Upper lobe of left lung (tissue), 4 donors: ENCODE results near the gene MAP7D1.

ENCODE experiments used
- CTCF ChIP-seq, 6 experiments: fragments of 450-650 bp in 4 of 6; fragments of 200-600 bp in 2 of 6; sonication (generic) in 2 of 6; IDR thresholded peaks; one replicate each; pipeline ENCODE4 v1.5.1; 2016 to 2019; ENCODE audit warnings: antibody characterized with exemption in 6 of 6
- EP300 ChIP-seq, 4 donors: sonication (generic); formaldehyde crosslinking; IDR thresholded peaks; one replicate each; pipeline ENCODE4 v1.5.1; 2017; ENCODE audit warnings: antibody characterized with exemption in 4 of 4, control low read depth in 2 of 4
- POLR2A ChIP-seq, 4 donors: fragments of 450-650 bp; IDR thresholded peaks; one replicate each; pipeline ENCODE4 v1.5.1; 2016 to 2017; ENCODE audit warnings: antibody characterized with exemption in 4 of 4, mild to moderate bottlenecking in 2 of 4
- POLR2AphosphoS5 ChIP-seq, 2 donors: sonication (generic); formaldehyde crosslinking; IDR thresholded peaks; one replicate each; pipeline ENCODE4 v1.5.1; 2017; ENCODE audit warnings: antibody characterized with exemption in 2 of 2

DNA sequence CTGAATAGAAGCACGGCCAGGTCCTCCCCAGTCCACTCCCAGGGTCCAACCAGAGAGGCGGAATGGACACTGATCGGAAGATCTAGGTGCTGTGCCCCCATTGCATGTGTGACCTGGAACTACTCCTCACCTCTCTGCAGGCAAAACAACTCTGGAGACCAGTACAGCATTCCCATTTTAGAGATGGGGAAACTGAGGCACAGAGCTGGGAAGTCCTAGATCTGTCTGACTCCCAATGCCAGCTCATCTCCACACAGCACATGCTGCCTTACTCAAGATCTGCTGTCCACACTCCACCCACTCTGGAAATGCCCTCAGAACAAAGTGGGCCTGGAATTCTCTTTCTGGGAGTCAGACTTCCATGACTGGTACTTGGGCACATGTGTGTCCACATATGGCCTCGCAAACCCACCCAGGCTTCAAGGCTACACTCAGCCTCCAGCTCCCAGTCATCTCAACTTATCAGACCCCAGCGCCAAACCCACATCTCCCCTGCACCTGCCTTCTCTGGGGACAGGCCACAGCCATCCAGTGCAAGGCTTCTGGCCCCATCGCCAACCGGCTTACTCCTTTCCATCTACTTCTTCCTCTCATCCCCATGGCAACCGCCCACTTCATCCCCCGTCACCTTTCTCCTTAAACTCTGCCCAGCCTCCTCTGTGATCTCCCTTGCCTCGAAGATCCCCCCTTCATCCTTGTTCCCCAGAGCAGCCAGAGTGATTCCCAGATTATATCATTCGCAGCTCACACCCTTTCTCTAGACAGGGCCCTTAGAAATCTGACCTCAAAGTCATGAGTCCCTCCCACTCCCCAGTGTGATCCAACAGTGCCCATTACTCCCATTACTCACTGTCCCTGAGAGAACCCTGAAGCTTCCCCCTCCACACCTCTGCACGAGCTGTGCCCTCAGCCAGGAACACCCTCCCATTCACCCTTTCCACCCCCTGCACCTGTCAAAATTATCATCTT, 33.6 kb upstream of the MAP7D1 start:
- no peak for TF ChIP-seq CTCF (IDR thresholded peaks at IDR 0.05)
- TF ChIP-seq POLR2AphosphoS5 (IDR thresholded peaks at IDR 0.05), result no peak
- no peak for TF ChIP-seq EP300 (IDR thresholded peaks at IDR 0.05)
- TF ChIP-seq POLR2A (IDR thresholded peaks at IDR 0.05), result no peak
